PC-3 (cell line): ENCODE results near the gene DGUOK. TPM values are rescaled to one million over a fixed set of nuclear protein-coding genes. Genes with fewer than 3 reads are reported as not detected.

ENCODE experiments used
- ATAC-seq: fragments of 200-7000 bp; cut with Tn5 transposase; 2 replicates; pipeline ENCODE4 v1.9.1; 2020; ENCODE audit warnings: mild to moderate bottlenecking, moderate library complexity
- BruUV-seq: library from RNA; stranded (reverse); fragments of 400-500 nt; replicated peaks from 2 replicates; lab custom pipeline; 2021; lab: Mats Ljungman, UMichigan
- CTCF ChIA-PET: fragments of 300-600 bp; sonication (Branson Sonifier 250); formaldehyde crosslinking; loops from one replicate; lab custom pipeline; 2022; ENCODE audit warnings: antibody characterized with exemption; lab: Charles Lee
- POLR2A ChIA-PET: fragments of 300-600 bp; sonication (Branson Sonifier 250); formaldehyde crosslinking; loops from one replicate; lab custom pipeline; 2022; ENCODE audit warnings: antibody characterized with exemption; ENCODE audit not compliant: unreplicated experiment; lab: Charles Lee
- DNase-seq: peaks from one replicate; pipeline ENCODE4 v3.0.0-alpha.2; 2015
- H2AFZ ChIP-seq: fragments of 300-600 bp; sonication (generic); 2 replicates; pipeline ENCODE4 v1.6.0; 2016; ENCODE audit warnings: antibody characterized with exemption, low read length
- H3F3A ChIP-seq: fragments of 300-600 bp; sonication (generic); one replicate; pipeline ENCODE4 v1.6.0; 2017; ENCODE audit warnings: antibody characterized with exemption, low read length, control low read depth, mild to moderate bottlenecking; ENCODE audit not compliant: unreplicated experiment
- H3K27ac ChIP-seq: fragments of 300-600 bp; sonication (generic); 2 replicates; pipeline ENCODE4 v1.5.1; 2016; ENCODE audit warnings: mild to moderate bottlenecking, low read length
- H3K27me3 ChIP-seq: fragments of 300-600 bp; sonication (generic); 2 replicates; pipeline ENCODE4 v1.6.1; 2016; ENCODE audit warnings: low read length, mixed read lengths
- H3K36me3 ChIP-seq: fragments of 300-600 bp; sonication (generic); 2 replicates; pipeline ENCODE4 v1.6.1; 2016; ENCODE audit warnings: low read depth, mixed run types, low read length, mixed read lengths
- H3K4me1 ChIP-seq: fragments of 300-600 bp; sonication (generic); 2 replicates; pipeline ENCODE4 v1.5.1; 2016; ENCODE audit warnings: low read length; ENCODE audit not compliant: insufficient read depth
- H3K4me2 ChIP-seq: fragments of 300-600 bp; sonication (generic); 2 replicates; pipeline ENCODE4 v1.6.0; 2016; ENCODE audit warnings: low read length
- H3K4me3 ChIP-seq: fragments of 300-600 bp; sonication (generic); 2 replicates; pipeline ENCODE4 v1.5.1; 2016; ENCODE audit warnings: mild to moderate bottlenecking, low read length, mixed read lengths
- H3K79me2 ChIP-seq: fragments of 300-600 bp; sonication (generic); 2 replicates; pipeline ENCODE4 v1.6.1; 2017; ENCODE audit warnings: low read length, mixed read lengths
- H3K9ac ChIP-seq: fragments of 300-600 bp; sonication (generic); 2 replicates; pipeline ENCODE4 v1.6.0; 2016; ENCODE audit warnings: mild to moderate bottlenecking, low read length
- H3K9me2 ChIP-seq: fragments of 300-600 bp; sonication (generic); replicated peaks from 2 replicates; pipeline ENCODE4 v1.6.1; 2016; ENCODE audit warnings: mixed run types, low read length, mixed read lengths
- H3K9me3 ChIP-seq: fragments of 300-600 bp; sonication (generic); 2 replicates; pipeline ENCODE4 v1.6.1; 2016; ENCODE audit warnings: low read length, mixed read lengths
- H4K20me1 ChIP-seq: fragments of 300-600 bp; sonication (generic); 2 replicates; pipeline ENCODE4 v1.6.1; 2016; ENCODE audit warnings: low read length, mixed read lengths
- EZH2 ChIP-seq: fragments of 300-600 bp; sonication (generic); IDR thresholded peaks from one replicate; pipeline ENCODE4 v1.6.1; 2017; ENCODE audit warnings: antibody characterized with exemption, mild to moderate bottlenecking, low read length; ENCODE audit not compliant: unreplicated experiment
- EZH2phosphoT487 ChIP-seq: fragments of 300-600 bp; sonication (generic); IDR thresholded peaks from 2 replicates; pipeline ENCODE4 v1.6.1; 2018; ENCODE audit warnings: mild to moderate bottlenecking, antibody characterized with exemption, low read length, borderline replicate concordance
- intact Hi-C: fragments of 100-400 bp; cut with micrococcal nuclease; formaldehyde crosslinking; loops from 2 replicates; pipeline ENCODE4 v1.9.0; 2023
- total RNA-seq: library from RNA; depleted of rRNA; stranded (reverse); fragments of >200 nt; gene quantifications from 2 replicates; pipeline ENCODE4 v1.2.3, GENCODE V29; 2014; rRNA removed
- TF ChIP-seq, protein P1 (sequence below): fragments of 300-600 bp; sonication (generic); conservative IDR thresholded peaks from 2 replicates; pipeline ENCODE4 v1.5.1; 2017; ENCODE audit warnings: antibody characterized with exemption, low read depth, mild to moderate bottlenecking, low read length

Gene DGUOK
- total RNA-seq, 1 experiment from 2014 or later: 61.3 TPM

DNA sequence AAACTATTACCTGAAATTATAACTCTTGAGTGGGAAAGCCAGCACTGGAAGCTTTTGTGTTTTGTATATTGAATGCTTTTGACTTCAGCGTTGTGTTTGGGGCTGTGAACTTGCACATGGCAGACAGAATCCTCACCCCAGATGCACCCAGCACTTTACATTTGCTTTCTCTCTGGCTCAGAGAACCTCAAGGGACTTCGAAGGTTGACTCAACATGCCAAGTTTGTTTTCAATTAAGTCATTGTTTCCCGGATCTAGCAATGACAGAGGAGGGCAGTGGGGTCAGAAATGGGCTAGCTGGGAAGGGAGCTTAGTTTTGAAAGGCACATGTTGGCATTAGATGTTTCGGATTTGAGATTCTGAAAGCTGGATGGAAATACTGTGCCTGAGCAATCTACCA, 80.4 kb downstream of the DGUOK start:
- TF ChIP-seq, protein P1, sequence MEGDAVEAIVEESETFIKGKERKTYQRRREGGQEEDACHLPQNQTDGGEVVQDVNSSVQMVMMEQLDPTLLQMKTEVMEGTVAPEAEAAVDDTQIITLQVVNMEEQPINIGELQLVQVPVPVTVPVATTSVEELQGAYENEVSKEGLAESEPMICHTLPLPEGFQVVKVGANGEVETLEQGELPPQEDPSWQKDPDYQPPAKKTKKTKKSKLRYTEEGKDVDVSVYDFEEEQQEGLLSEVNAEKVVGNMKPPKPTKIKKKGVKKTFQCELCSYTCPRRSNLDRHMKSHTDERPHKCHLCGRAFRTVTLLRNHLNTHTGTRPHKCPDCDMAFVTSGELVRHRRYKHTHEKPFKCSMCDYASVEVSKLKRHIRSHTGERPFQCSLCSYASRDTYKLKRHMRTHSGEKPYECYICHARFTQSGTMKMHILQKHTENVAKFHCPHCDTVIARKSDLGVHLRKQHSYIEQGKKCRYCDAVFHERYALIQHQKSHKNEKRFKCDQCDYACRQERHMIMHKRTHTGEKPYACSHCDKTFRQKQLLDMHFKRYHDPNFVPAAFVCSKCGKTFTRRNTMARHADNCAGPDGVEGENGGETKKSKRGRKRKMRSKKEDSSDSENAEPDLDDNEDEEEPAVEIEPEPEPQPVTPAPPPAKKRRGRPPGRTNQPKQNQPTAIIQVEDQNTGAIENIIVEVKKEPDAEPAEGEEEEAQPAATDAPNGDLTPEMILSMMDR: no peak
- no peak for TF ChIP-seq EZH2phosphoT487
- no peak for TF ChIP-seq EZH2
- Histone ChIP-seq H3K79me2 (peaks cover 77% of the 10 kb centered on the region), H3K9me2 (no peaks in the 10 kb centered on the region), H3K4me3 (no peak overlapping the region), H2AFZ (no peak overlapping the region), H3K9ac (no peak overlapping the region), H3K9me3 (no peaks in the 10 kb centered on the region), H3K27me3 (no peaks in the 10 kb centered on the region), H3K4me2 (no peak overlapping the region), H3K27ac (no peak overlapping the region), H3K4me1 (peaks cover 28% of the 10 kb centered on the region), H4K20me1 (peaks cover 21% of the 10 kb centered on the region), H3F3A (no peaks in the 10 kb centered on the region), H3K36me3 (no peaks in the 10 kb centered on the region)
- BruUV-seq: no TSS peak
- intact Hi-C loops: no loop called here
- ATAC-seq (no peak), DNase-seq (no peak)
- ChIA-PET POLR2A (no interaction called here), CTCF (no interaction called here)

DNA sequence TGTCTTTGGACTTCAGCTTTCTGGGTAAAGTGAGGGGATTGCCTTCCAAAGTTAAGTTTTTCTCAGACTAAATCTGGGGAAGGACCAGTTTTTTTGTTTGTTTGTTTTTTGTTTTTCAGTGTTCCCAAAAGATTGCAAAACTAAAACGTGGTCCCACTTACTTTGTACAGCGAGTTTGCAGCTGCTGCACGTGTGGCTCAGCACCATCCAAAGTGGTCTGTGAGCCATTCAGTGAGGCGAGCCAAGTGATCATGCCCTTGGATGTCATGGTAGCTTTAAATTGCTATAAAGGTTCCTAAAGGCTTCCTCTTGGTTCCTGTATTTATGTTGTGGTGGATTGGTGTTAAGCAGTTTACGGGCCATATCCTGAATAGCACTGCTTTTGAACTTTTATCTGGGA, 81.0 kb downstream of the DGUOK start:
- DNase-seq: no peak
- Histone ChIP-seq H3K9ac (no peak overlapping the region), H3K36me3 (no peaks in the 10 kb centered on the region), H3K9me2 (no peaks in the 10 kb centered on the region), H3K27ac (no peak overlapping the region), H3K4me2 (no peak overlapping the region), H3K4me3 (no peak overlapping the region), H3K4me1 (peaks cover 28% of the 10 kb centered on the region), H4K20me1 (peaks cover 20% of the 10 kb centered on the region), H3K27me3 (no peaks in the 10 kb centered on the region), H3K79me2 (peaks cover 83% of the 10 kb centered on the region), H3K9me3 (no peaks in the 10 kb centered on the region), H3F3A (no peaks in the 10 kb centered on the region), H2AFZ (no peak overlapping the region)
- ChIA-PET POLR2A (no interaction called here), CTCF (no interaction called here)
- no peak for ATAC-seq
- no TSS peak for BruUV-seq
- intact Hi-C loops: no loop called here
- TF ChIP-seq EZH2phosphoT487: no peak

Other genes with a start within 250 kb of the DGUOK start
- 42.2 and 51.4 TPM in 2 replicates for gene TPRKB, start 189.5 kb upstream of the DGUOK start, total RNA-seq
- 17.5 and 30.4 TPM in 2 replicates for gene DUSP11, start 146.8 kb upstream of the DGUOK start, total RNA-seq
- not detected in 2 replicates for gene C2orf78, start 142.7 kb upstream of the DGUOK start, total RNA-seq
- gene STAMBP, start 97.9 kb upstream of the DGUOK start, total RNA-seq: 23.8 and 32.2 TPM in 2 replicates
- gene ACTG2, start 33.9 kb upstream of the DGUOK start, total RNA-seq: 1.6 and 3.8 TPM in 2 replicates
- 6.1 and 10.1 TPM in 2 replicates for gene TET3, start 58.0 kb downstream of the DGUOK start, total RNA-seq
- gene BOLA3, start 221.0 kb downstream of the DGUOK start, total RNA-seq: 60.9 and 104 TPM in 2 replicates